Trophoblast cell (in vitro differentiated cells and primary cell): Measurements from ENCODE around the gene FAM184B.

Experiments
- DNase-seq, 2 donors: peaks; one replicate each; pipeline ENCODE4 v3.0.0-alpha.2; 2016
- H2AFZ ChIP-seq: 2 replicates; pipeline ENCODE4 v1.6.1; 2013; ENCODE audit warnings: low read length, moderate library complexity, mild to moderate bottlenecking; ENCODE audit not compliant: insufficient read depth, poor library complexity
- H2AK5ac ChIP-seq: 2 replicates; pipeline ENCODE4 v1.6.1; 2013; ENCODE audit warnings: mild to moderate bottlenecking, low read length
- H2BK120ac ChIP-seq: 2 replicates; pipeline ENCODE4 v1.6.1; 2013; ENCODE audit warnings: low read length, mild to moderate bottlenecking, moderate library complexity; ENCODE audit not compliant: insufficient read depth, poor library complexity
- H2BK12ac ChIP-seq: 2 replicates; pipeline ENCODE4 v1.6.1; 2013; ENCODE audit warnings: mild to moderate bottlenecking, low read length, moderate library complexity
- H2BK5ac ChIP-seq: 2 replicates; pipeline ENCODE4 v1.6.1; 2013; ENCODE audit warnings: low read length, low read depth, moderate library complexity, mild to moderate bottlenecking; ENCODE audit not compliant: poor library complexity
- H3K14ac ChIP-seq: 2 replicates; pipeline ENCODE4 v1.6.1; 2013; ENCODE audit warnings: mild to moderate bottlenecking, low read length
- H3K18ac ChIP-seq: 2 replicates; pipeline ENCODE4 v1.6.1; 2013; ENCODE audit warnings: mild to moderate bottlenecking, low read length
- H3K23ac ChIP-seq: 2 replicates; pipeline ENCODE4 v1.6.1; 2013; ENCODE audit warnings: low read length
- H3K27ac ChIP-seq: 2 replicates; pipeline ENCODE4 v1.5.1; 2013; ENCODE audit warnings: low read depth, mild to moderate bottlenecking, inconsistent platforms, low read length, moderate library complexity
- H3K27me3 ChIP-seq: 2 replicates; pipeline ENCODE4 v1.6.1; 2013; ENCODE audit warnings: inconsistent platforms, mild to moderate bottlenecking, low read length, moderate library complexity; ENCODE audit not compliant: insufficient read depth
- H3K36me3 ChIP-seq, 2 experiments: 1 replicate in 1 of 2; 2 replicates in 1 of 2; pipeline ENCODE4 v1.6.1; 2013; ENCODE audit warnings: low read length in 2 of 2, mild to moderate bottlenecking in 2 of 2, moderate library complexity in 1 of 2; ENCODE audit not compliant: insufficient read depth in 2 of 2, control insufficient read depth in 1 of 2
- H3K4ac ChIP-seq: 2 replicates; pipeline ENCODE4 v1.6.1; 2013; ENCODE audit warnings: low read depth, mild to moderate bottlenecking, low read length, moderate library complexity
- H3K4me1 ChIP-seq, 2 experiments: 1 replicate in 1 of 2; 2 replicates in 1 of 2; pipeline ENCODE4 v1.6.1; 2013; ENCODE audit warnings: low read length in 2 of 2, mild to moderate bottlenecking in 2 of 2, moderate library complexity in 1 of 2; ENCODE audit not compliant: insufficient read depth in 2 of 2, control insufficient read depth in 1 of 2
- H3K4me2 ChIP-seq: 2 replicates; pipeline ENCODE4 v1.6.1; 2013; ENCODE audit warnings: inconsistent platforms, mild to moderate bottlenecking, low read length, moderate library complexity
- H3K4me3 ChIP-seq: 2 replicates; pipeline ENCODE4 v1.5.1; 2013; ENCODE audit warnings: mild to moderate bottlenecking, low read depth, low read length, inconsistent platforms
- H3K79me1 ChIP-seq: one replicate; pipeline ENCODE4 v1.6.1; 2013; ENCODE audit warnings: low read length
- H3K79me2 ChIP-seq: 2 replicates; pipeline ENCODE4 v1.6.1; 2013; ENCODE audit warnings: low read length, mild to moderate bottlenecking; ENCODE audit not compliant: control insufficient read depth, insufficient read depth, poor library complexity
- H3K9ac ChIP-seq: 2 replicates; pipeline ENCODE4 v1.6.1; 2013; ENCODE audit warnings: mild to moderate bottlenecking, low read length
- H3K9me3 ChIP-seq: 2 replicates; pipeline ENCODE4 v1.6.1; 2013; ENCODE audit warnings: low read depth, mild to moderate bottlenecking, control low read depth, inconsistent platforms, low read length; ENCODE audit not compliant: insufficient read depth
- H4K12ac ChIP-seq: 2 replicates; pipeline ENCODE4 v1.6.1; 2013; ENCODE audit warnings: low read depth, mild to moderate bottlenecking, low read length, moderate library complexity
- H4K8ac ChIP-seq: 2 replicates; pipeline ENCODE4 v1.6.1; 2013; ENCODE audit warnings: low read depth, mild to moderate bottlenecking, low read length, moderate library complexity
- H4K91ac ChIP-seq: one replicate; pipeline ENCODE4 v1.6.1; 2013; ENCODE audit warnings: low read depth, mild to moderate bottlenecking, low read length, moderate library complexity
- WGBS: extraction: QIAGEN DNeasy Blood & Tissue Kit; methylation state at CpG from one replicate; pipeline ENCODE4 v1.1.7; 2013; ENCODE audit warnings: missing lambda C conversion rate; ENCODE audit not compliant: insufficient read length, insufficient coverage; ENCODE audit errors: extremely low coverage; 5-methylcytosine and 5-hydroxymethylcytosine counted together

FAM184B gene

DNA sequence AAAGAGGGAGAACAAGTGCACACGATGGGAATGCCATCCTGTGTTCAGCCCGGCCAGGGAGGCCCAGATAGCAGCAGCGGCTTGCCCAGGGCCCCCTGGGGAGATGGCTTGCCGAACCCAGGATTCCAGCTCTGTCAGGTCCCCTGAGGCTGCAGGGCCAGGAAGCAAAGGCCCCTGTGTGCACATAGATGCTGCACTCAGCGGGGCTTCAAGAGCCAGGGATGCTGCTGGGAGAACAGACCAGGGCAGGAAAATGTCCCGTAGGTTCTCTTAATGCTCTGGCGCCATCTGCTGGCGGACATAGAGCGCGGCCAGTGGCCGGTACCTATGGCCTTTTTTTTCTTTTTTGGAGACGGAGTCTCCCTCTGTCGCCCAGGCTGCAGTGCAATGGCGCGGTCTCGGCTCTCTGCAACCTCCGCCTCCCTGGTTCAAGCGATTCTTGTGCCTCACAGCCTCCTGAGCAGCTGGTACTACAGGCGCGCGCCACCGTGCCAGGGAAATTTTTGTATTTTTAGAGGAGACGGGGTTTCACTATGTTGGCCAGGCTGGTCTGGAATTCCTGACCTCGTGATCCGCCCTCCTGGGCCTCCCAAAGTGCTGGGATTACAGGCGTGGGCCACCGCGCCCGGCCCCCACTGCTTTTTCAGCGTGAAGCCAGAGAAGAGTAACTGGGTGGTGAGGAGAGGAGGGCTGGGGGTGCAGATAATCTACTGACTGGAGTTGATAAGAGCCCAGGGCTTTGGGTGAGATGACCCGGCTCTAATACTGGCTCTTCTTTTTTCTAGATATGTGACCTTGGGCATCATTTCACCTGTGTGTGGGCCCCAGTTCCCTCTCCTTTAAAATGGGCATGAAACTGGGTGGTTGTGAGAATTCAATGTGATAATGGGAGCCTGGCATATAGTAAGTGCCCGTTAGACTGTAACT lies 144.5 kb downstream of the FAM184B start:
- Histone ChIP-seq H3K18ac (no peak overlapping the region), H3K27me3 (no peaks in the 10 kb centered on the region), H3K4me1 (no peaks in the 10 kb centered on the region), H4K91ac (no peak overlapping the region), H3K79me1 (no peaks in the 10 kb centered on the region), H4K12ac (no peak overlapping the region), H3K4me2 (no peak overlapping the region), H4K8ac (no peak overlapping the region), H3K4me3 (no peak overlapping the region), H2AK5ac (no peak overlapping the region), H3K36me3 (peaks cover 27 to 39% of the 10 kb centered on the region in 2 experiments), H2BK12ac (no peak overlapping the region), H3K79me2 (no peaks in the 10 kb centered on the region), H2BK120ac (no peak overlapping the region), H2AFZ (no peak overlapping the region), H3K23ac (no peak overlapping the region), H3K4ac (no peak overlapping the region), H2BK5ac (no peak overlapping the region), H3K14ac (no peak overlapping the region), H3K9me3 (no peaks in the 10 kb centered on the region), H3K27ac (no peak overlapping the region), H3K9ac (peak overlapping the region; percentile 70)
- peak; percentile 74 to 89 for DNase-seq
- WGBS, result no CpG with 5 or more reads among the region's 32 CpGs

DNA sequence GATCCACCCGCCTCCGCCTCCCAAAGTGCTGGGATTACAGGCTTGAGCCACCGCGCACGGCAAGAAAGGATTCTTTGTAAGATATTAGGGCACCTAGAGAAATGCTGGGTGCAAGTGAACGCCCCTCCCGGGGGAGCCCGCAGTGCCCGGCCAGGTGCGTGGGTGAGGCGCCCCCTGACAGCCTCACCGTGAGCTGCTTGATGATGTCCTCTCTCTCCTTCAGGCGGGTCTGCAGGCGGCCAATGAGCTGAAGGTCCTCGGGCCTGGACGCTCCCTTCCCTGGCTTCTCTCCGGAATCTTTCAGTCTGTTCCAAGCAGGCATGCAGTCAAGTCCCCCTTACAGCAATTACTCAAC lies 145.1 kb downstream of the FAM184B start:
- no peak overlapping the region for H3K23ac ChIP-seq
- H3K79me1 ChIP-seq, result no peaks in the 10 kb centered on the region
- H2BK12ac ChIP-seq, result no peak overlapping the region
- no peak overlapping the region for H3K4ac ChIP-seq
- H3K27me3 ChIP-seq, result no peaks in the 10 kb centered on the region
- no peak overlapping the region for H3K4me3 ChIP-seq
- peak overlapping the region; percentile 70 for H3K9ac ChIP-seq
- H3K27ac ChIP-seq, result no peak overlapping the region
- DNase-seq, result no peak
- H2AK5ac ChIP-seq, result no peak overlapping the region
- H4K12ac ChIP-seq, result no peak overlapping the region
- H2BK5ac ChIP-seq, result no peak overlapping the region
- H3K14ac ChIP-seq, result no peak overlapping the region
- no peak overlapping the region for H3K4me2 ChIP-seq
- no peak overlapping the region for H2BK120ac ChIP-seq
- no peak overlapping the region for H4K91ac ChIP-seq
- no peak overlapping the region for H3K18ac ChIP-seq
- no peaks in the 10 kb centered on the region for H3K79me2 ChIP-seq
- no peak overlapping the region for H2AFZ ChIP-seq
- WGBS, result no CpG with 5 or more reads among the region's 17 CpGs
- no peaks in the 10 kb centered on the region for H3K9me3 ChIP-seq
- peaks cover 28 to 39% of the 10 kb centered on the region in 2 experiments for H3K36me3 ChIP-seq
- H4K8ac ChIP-seq, result no peak overlapping the region
- no peaks in the 10 kb centered on the region for H3K4me1 ChIP-seq

DNA sequence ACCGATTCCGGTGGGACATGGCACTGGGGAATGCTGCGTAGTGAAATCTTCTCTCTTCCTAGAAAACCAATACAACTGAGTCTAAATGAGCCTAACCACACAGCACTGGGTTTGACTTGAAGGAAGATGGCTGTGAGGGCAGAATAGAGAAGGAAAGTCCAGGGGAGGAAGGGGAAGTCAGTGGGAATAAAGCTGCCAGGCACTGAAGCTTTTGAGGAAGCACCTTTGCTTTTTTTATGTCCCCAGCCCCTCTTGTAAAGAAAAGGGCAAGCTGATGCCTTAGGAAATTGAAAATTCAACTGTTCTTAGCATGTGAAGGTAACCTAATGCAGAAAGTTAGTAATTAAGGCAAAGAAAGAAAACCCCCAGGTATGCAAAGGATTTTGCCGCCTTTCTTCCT lies 146.4 kb downstream of the FAM184B start:
- H2BK5ac ChIP-seq, result no peak overlapping the region
- no peak overlapping the region for H4K12ac ChIP-seq
- H3K23ac ChIP-seq, result no peak overlapping the region
- H3K18ac ChIP-seq, result no peak overlapping the region
- no peaks in the 10 kb centered on the region for H3K9me3 ChIP-seq
- H4K8ac ChIP-seq, result no peak overlapping the region
- no peaks in the 10 kb centered on the region for H3K4me1 ChIP-seq
- no peak overlapping the region for H3K4me3 ChIP-seq
- no peaks in the 10 kb centered on the region for H3K79me2 ChIP-seq
- H4K91ac ChIP-seq, result no peak overlapping the region
- H3K14ac ChIP-seq, result no peak overlapping the region
- no peak overlapping the region for H3K4ac ChIP-seq
- H2AFZ ChIP-seq, result no peak overlapping the region
- H3K27me3 ChIP-seq, result no peaks in the 10 kb centered on the region
- H3K27ac ChIP-seq, result no peak overlapping the region
- no CpG with 5 or more reads among the region's 4 CpGs for WGBS
- no peak overlapping the region for H3K4me2 ChIP-seq
- H3K9ac ChIP-seq, result no peak overlapping the region
- H2BK120ac ChIP-seq, result no peak overlapping the region
- no peak overlapping the region for H2BK12ac ChIP-seq
- H3K79me1 ChIP-seq, result no peaks in the 10 kb centered on the region
- H3K36me3 ChIP-seq, result peaks cover 31 to 45% of the 10 kb centered on the region in 2 experiments
- H2AK5ac ChIP-seq, result no peak overlapping the region
- no peak for DNase-seq

DNA sequence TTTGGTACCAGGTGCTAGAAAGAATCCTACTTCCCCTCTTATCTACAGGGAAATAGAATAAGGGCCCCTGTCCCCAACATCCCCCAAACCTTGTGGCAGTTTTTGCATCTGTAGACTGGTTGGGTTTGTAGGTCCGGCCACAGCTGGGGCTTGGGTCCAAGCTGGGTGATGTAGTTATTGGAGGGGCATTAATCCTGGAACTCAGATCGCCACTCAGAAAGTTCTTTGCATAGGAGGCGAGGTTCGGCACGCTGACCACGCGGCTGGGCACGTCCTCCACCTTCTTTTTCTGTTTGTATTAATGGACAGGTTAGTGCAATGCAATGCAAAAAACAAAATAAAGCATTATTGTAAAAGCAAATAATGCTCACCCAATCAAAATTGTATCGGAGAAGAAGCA lies 147.8 kb downstream of the FAM184B start:
- Histone ChIP-seq H2BK5ac (no peak overlapping the region), H4K91ac (no peak overlapping the region), H3K9me3 (no peaks in the 10 kb centered on the region), H3K4me3 (no peak overlapping the region), H3K36me3 (peaks cover 29 to 43% of the 10 kb centered on the region in 2 experiments), H4K12ac (no peak overlapping the region), H3K4ac (no peak overlapping the region), H3K4me1 (no peaks in the 10 kb centered on the region), H3K23ac (no peak overlapping the region), H3K9ac (no peak overlapping the region), H2BK120ac (no peak overlapping the region), H3K27ac (no peak overlapping the region), H3K27me3 (no peaks in the 10 kb centered on the region), H2AFZ (no peak overlapping the region), H3K18ac (no peak overlapping the region), H4K8ac (no peak overlapping the region), H2BK12ac (no peak overlapping the region), H3K14ac (no peak overlapping the region), H3K79me1 (no peaks in the 10 kb centered on the region), H3K79me2 (no peaks in the 10 kb centered on the region), H2AK5ac (no peak overlapping the region), H3K4me2 (no peak overlapping the region)
- no CpG with 5 or more reads among the region's 9 CpGs for WGBS
- DNase-seq, result no peak
